ENCODE data around the gene HSPB3. TPM values are rescaled to one million over a fixed set of nuclear protein-coding genes. Genes with fewer than 3 reads are reported as not detected.
"Not testable (repeated sequence)": the region's sequence is repeated elsewhere in the genome, so short reads cannot be mapped to it uniquely, and the experiment has no call there.

HSPB3 gene
- total and polyA plus RNA-seq, 2 of the 8 experiments (the other 6 are each of a cell fraction or from before 2014, with no cell fraction given): not detected

DNA sequence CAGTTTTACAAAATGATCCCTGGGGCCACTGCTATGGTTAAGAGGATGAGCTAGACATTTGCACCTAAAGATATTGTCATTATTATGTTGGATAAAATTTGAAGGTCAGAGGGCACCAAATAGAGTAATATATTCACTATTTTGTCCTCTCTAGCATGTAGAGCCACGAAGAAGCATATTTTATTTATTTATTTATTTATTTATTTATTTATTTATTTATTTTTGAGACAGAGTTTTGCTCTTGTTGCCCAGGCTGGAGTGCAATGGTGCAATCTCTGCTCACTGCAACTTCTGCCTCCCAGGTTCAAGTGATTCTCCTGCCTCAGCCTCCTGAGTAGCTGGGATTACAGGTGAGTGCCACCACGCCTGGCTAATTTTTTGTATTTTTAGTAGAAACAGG, 20.8 kb upstream of the HSPB3 start:
- H2BK20ac ChIP-seq (ENCODE audit: low read length); H3K36me3 ChIP-seq (ENCODE audit: control insufficient read depth in 2 of 4, insufficient read depth in 4 of 4, low read length in 3 of 4); H3K79me1 ChIP-seq (ENCODE audit: low read depth, low read length); H3K27me3 ChIP-seq (replicated peaks in 1 of 4; ENCODE audit: control insufficient read depth in 3 of 4, extremely low read depth in 1 of 4, insufficient read depth in 3 of 4, low read length in 3 of 4); H3K27ac ChIP-seq (ENCODE audit: low read depth, low read length); H3K56ac ChIP-seq (replicated peaks; ENCODE audit: insufficient read length, low read depth, low read length); H3K14ac ChIP-seq (ENCODE audit: insufficient read length); H2AFZ ChIP-seq (ENCODE audit: low read length); H3K23ac ChIP-seq (ENCODE audit: insufficient read length); H3K79me2 ChIP-seq (ENCODE audit: control insufficient read depth in 1 of 2, insufficient read depth in 2 of 2, low read length in 2 of 2); H2BK15ac ChIP-seq (ENCODE audit: low read length); H3K4me1 ChIP-seq (replicated peaks in 1 of 4; ENCODE audit: control insufficient read depth in 3 of 4, insufficient read depth in 4 of 4, low read length in 3 of 4); H3K9me3 ChIP-seq (ENCODE audit: insufficient read depth in 2 of 2, low read depth in 1 of 2, low read length in 1 of 2); H2BK120ac ChIP-seq (replicated peaks; ENCODE audit: low read depth, low read length); H3K4me3 ChIP-seq (ENCODE audit: extremely low read depth in 1 of 4, insufficient read depth in 2 of 4, low read depth in 3 of 4, low read length in 4 of 4); H4K20me1 ChIP-seq (replicated peaks in 1 of 2; ENCODE audit: control insufficient read depth in 1 of 2, insufficient read depth in 2 of 2, low read length in 2 of 2); H2AK5ac ChIP-seq (ENCODE audit: low read depth, low read length); H3K4ac ChIP-seq (replicated peaks; ENCODE audit: insufficient read length, low read depth, low read length); H3K4me2 ChIP-seq (ENCODE audit: insufficient read depth in 1 of 2, low read depth in 2 of 2, low read length in 2 of 2); H4K8ac ChIP-seq (ENCODE audit: extremely low read depth, insufficient read depth, low read length); H3K18ac ChIP-seq (ENCODE audit: extremely low read depth, low read length); POLR2A ChIA-PET (ENCODE audit: partially characterized antibody); H4K5ac ChIP-seq (ENCODE audit: insufficient read length, low read depth, low read length); H2BK5ac ChIP-seq (ENCODE audit: low read depth, low read length); H3K23me2 ChIP-seq (ENCODE audit: low read depth, low read length); H4K91ac ChIP-seq (replicated peaks; ENCODE audit: insufficient read length, low read length); FAIRE-seq; H3K9ac ChIP-seq (replicated peaks in 1 of 4; ENCODE audit: extremely low read depth in 1 of 4, low read depth in 3 of 4, low read length in 3 of 4); DNase-seq (ENCODE audit: low read depth in 1 of 2, low spot score in 2 of 2); H2BK12ac ChIP-seq (ENCODE audit: low read depth, low read length): not testable (repeated sequence)
- 93% methylated on average over 2 of the region's 2 CpGs; no CpG with 5 or more reads in 1 of the 2 experiments for WGBS, 2 experiments (ENCODE audit: extremely low coverage in 1 of 2, insufficient coverage in 1 of 2, insufficient read length in 1 of 2, insufficient replicate concordance in 2 of 2, low coverage in 1 of 2, low lambda C conversion rate in 2 of 2, missing lambda C conversion rate in 1 of 2)
- CTCF ChIA-PET (ENCODE audit: partially characterized antibody): interaction anchor here (2.1 to 2.3 kb wide), 2 partner anchors 9 to 55 kb away, joined by 8 to 13 read pairs; no protein-coding TSS in a partner anchor

Data from H1 (cell line).